HK-2 (cell line): Measurements from ENCODE around the gene EHMT1.
"Not testable (repeated sequence)": the region's sequence is repeated elsewhere in the genome, so short reads cannot be mapped to it uniquely, and the experiment has no call there.

Source experiments
- DNase-seq: peaks from one replicate; pipeline ENCODE4 v3.0.0-alpha.2; 2018; ENCODE audit not compliant: unreplicated experiment

Gene EHMT1

DNA sequence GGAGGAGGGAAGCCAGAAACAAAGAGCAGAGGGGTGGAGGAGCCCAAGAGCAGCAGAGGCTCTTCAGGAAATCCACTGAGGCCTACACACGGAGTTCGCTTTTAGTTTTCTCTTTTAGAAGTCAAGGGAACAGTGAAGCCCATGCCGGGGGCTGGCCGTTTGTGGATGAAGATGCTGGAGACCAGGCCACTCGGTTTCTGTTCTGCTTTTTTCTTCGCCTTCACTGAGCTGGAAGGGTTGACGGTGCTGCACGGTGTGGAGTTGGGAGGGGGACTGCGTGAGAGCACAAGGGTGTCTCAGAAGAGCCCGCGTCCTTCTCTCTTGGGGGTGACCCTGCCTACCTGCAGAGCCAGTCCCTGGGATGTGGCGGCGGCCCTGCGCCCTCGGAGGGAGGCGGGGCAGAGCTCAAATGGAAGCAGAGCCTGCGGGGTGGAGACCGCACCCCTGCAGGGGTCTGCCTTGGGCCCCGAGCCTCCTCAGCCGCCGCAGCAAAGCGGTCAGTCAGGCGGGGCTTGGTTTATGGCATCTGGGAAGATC is 190.3 kb downstream of the EHMT1 start:
- DNase-seq = no peak

DNA sequence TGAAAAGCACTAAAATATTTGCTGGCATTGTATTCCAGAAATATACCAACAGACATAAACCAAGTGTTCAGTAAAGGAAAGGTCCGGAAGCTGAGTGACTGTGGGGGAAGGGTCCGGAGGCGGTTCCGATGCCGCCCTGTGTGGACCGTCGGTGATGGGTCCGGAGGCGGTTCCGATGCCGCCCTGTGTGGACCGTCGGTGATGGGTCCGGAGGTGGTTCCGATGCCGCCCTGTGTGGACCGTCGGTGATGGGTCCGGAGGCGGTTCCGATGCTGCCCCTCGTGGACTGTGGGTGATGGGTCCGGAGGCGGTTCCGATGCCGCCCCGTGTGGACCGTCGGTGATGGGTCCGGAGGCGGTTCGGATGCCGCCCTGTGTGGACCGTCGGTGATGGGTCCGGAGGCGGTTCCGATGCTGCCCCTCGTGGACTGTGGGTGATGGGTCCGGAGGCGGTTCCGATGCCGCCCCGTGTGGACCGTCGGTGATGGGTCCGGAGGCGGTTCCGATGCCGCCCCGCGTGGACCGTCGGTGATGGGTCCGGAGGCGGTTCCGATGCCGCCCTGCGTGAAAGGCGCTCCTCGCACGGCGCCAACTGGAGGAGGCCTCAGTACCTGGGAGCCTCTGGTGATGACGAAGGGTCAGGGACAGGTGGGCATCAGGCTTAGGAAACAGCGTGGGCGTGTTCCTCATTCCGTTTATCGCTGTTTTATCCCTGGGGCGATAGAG is 191.1 kb downstream of the EHMT1 start:
- DNase-seq = not testable (repeated sequence)

DNA sequence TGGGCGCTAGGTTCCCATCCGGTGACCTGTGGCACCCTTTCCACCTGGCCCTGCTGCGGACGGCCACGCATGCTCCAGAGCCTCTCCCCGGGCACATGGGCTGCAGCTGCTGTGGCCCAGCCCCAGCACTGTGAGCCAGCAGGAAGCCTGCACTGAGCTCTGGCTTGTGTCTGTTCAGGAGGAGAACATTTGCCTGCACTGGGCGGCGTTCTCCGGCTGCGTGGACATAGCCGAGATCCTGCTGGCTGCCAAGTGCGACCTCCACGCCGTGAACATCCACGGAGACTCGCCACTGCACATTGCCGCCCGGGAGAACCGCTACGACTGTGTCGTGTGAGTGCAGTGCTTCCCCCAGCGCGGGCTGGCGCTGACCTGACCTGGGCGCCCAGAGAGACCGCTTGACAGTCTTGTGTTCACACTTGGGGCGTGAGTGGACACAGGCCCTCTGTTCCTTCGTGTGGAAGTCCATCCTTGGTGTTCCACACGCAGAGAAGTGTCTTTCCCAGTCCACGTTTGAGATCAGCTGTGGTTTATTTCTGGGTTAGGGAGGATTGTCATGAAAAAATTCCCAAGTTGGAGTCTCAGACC is 192.6 kb downstream of the EHMT1 start:
- DNase-seq = no peak

DNA sequence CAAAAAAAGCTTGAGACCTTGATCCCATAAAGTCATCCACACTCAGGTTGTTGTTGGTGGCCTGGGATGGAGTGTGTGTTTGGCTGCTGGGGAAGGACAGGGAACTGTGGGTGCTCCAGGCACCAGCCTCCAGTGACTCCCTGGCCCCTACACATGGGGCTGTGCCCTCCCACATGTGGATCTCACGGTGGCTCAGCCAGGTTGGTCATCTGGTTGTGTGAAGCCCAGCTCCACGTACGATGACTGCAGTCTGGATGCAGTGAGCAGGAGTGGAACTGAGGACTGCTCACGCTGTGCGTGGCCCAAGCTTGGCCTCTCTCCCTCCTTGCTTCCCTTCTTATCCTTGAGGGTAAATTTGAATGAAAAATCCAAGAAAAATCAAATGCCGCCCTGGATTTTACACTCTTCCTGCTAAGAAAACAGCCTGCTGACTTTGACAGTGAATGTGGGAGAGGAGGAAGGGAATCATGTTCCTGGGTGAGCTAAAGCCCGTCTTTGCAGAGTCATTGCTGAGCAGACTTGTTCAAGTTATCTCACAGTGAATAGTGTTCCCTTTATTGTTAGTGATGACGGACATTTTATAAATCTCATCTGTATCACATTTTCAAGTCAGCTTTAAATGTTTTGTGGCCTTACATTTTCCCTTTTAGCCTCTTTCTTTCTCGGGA is 193.7 kb downstream of the EHMT1 start:
- no peak for DNase-seq

DNA sequence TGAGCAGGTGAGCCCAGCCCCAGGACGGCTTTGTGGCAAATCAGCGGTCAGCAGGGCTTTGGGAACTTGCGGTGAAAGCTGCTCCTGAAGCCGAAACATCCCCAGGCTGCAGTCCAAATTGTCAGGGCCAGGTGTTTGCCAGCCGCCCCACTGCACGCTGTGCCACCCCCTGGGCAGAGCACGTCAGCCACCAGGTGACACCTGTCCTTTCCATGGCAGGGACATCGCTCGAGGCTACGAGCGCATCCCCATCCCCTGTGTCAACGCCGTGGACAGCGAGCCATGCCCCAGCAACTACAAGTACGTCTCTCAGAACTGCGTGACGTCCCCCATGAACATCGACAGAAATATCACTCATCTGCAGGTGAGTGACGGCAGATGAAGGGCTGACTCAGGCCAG is 194.4 kb downstream of the EHMT1 start:
- no peak for DNase-seq

DNA sequence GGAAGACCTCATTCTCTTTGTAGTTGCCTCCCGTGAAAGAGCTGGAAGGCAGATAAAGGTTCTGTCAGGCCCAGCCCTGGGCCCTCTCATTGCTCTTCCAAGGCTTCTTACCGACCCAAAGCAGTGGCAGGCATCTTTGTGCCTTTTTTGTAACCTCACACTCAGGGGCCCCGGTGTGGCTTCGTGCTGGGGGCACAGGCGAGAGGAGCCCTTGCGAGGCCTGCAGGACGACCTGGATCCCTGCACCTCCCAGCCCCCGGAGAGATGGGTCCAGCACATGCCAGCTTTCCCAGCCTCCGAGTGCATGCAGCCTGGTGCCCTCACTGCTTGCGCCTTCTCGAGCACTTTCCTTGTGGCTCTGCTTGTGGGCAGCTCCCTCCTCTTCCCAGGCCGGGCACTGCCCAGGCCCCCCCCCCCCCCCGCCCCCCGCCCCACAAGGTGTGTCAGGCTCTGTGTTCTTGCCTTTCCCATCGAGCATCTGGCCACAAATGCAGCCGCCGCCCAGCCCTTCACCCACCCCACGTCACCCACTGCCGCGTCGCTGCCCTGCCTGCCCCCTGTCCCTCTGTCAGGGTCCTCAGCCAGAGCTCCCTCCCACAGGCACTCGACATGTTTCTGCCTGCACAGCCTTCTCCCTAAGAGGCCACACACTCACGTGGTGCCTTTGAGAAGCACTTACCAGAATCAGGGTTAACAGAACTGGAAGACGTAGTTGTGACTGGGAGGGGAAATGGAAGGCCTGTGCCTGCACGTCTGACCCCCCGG is 195.0 kb downstream of the EHMT1 start:
- no peak for DNase-seq

DNA sequence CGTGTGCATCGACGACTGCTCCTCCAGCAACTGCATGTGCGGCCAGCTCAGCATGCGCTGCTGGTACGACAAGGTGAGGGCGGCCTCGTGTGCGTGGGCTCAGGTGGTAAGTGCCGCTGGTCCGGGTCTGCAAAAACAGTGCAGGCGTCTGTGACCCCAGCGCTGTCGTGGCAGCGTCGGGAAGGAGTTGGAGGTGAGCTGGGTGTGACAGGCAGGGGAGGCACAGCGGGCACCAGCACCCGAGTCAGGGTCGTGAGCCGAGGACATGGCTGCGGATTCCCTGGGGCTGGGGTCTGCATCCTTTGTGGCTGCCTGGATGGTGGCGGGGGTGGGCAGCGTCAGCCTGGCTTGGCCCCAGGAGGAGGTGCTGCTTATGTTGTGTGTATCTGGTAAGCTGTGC is 195.6 kb downstream of the EHMT1 start:
- no peak for DNase-seq

DNA sequence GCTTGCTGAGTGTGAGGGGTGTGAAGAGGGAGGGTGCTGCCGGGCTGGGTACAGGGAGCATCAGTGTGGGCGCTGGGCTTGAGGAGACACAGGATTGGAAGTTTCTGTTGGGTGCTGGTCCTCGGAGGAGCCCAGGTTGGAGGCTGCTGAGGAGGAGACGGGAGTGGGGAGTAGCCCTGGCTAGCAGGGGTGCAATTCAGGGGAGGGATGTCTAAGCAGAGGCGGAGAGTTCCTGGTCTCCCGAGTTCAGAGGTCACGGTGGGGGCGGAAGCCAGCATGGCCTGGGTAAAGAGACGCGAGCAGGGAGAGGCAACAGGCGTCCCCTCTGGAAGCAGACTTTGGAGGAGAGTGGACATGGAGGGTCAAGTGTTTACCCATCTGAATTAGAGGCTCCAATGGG is 196.0 kb downstream of the EHMT1 start:
- no peak for DNase-seq

DNA sequence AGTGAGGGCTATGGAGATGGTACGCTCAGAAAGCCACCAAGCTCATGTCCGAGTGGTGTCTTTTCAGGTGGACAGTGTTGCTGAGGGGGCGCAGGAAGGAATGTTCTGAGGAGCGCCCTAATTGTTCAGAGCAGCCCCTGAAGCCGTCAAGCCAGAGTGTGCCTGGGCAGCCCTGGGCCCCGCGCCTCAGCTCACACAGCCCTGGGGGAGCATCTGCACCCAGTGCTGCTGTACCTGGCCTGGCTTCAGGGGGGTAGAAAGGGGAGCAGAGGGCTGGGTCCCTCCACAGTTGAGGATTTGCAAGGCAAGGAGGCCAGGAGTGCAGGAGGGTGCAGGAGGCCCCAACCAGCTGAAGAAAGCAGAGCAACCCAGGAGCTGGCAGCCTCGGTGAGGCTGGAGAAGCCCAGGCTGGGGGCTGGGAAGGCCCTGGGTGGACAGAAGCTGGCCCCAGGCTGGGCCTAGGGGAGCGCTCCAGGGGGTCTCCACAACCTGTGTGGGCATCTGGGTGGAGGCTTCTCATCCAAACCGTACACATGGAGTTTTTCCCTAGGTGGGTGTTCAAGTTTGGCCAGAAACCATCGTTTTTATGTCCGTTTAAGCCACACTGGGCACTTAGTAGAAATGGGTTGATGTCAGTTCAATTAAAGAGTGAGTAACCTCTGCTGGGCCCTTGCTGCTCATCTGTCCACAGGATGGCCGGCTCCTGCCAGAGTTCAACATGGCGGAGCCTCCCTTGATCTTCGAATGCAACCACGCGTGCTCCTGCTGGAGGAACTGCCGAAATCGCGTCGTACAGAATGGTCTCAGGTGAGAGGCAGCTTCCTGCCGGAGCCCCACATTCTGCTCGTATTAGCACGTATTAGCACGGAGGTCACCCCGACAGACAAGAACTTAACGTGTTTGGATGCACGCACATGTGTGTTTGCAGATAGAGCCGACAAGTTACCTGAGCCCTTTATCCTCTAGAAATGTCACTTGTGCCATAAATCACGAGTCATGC is 196.8 kb downstream of the EHMT1 start:
- DNase-seq = no peak

DNA sequence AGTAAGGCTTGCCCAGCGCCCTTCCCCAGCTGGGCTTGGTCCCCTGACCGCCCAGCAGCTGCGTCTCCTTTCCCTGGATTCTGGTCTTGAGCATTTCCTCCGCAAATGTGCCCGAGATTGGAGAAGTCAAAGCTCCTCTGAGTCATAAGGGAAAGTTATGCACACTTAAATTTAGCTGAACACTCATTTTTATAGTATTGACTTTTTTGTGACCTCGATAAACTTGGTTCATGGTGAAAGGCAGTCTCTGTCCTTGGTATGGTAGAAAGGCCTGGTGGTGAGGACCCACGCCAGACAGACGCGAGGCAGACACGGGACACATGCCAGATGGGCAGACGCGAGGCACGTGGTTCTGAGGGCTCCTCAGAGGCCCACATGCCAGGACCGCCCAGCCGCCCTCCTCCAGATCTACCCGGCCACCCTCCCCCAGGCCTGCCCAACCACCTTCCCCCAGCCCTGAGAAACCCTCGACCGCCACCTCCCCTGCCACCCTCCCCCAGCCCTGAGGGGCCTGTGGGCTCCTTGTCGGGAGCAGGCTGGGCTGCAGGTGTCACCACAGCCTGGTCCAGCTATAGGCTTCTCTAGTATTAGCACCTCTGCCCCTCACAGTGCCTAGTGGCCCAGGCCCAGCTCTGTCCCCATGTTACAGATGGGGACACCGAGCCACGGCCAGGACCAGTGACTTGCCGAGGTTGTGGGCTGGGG is 197.9 kb downstream of the EHMT1 start:
- DNase-seq = no peak

DNA sequence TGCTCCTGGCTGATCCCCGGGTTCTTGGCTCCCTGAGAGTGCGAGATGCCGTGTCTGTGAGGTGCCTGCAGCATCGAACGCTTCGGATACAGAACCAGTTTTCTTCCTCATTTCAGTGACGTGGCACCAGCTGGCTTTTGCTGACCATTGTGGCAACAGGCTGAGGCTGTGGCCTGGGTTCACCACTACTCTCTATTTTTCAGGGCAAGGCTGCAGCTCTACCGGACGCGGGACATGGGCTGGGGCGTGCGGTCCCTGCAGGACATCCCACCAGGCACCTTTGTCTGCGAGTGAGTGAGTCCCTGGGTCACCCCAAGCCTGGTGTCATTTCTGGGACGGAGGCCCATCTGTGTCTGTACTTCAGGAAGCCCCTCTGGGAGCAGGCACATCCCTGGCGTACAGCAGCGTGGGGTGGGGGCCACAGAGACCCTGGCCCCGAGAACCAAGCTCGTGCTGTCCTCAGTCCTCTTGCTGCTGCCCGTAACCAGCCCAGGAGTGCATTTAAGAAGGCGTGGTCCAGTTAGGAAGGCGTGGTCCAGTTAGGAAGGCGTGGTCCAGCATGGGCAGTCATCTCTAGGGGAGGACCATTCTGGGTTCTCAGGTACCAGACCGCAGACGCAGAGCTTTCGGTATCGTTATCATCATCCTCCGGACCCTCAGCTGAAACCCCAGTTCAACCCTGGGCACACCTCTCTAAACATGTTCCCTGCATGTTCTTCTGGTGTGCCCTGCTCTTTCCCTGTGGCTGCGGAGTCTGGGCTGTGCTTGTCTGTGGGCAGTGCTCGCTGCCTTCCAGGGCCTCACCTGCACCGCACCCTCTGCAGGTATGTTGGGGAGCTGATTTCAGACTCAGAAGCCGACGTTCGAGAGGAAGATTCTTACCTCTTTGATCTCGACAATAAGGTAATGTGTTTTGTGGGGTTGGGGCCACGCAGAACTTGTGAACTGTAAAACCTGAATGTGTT is 198.7 kb downstream of the EHMT1 start:
- no peak for DNase-seq

DNA sequence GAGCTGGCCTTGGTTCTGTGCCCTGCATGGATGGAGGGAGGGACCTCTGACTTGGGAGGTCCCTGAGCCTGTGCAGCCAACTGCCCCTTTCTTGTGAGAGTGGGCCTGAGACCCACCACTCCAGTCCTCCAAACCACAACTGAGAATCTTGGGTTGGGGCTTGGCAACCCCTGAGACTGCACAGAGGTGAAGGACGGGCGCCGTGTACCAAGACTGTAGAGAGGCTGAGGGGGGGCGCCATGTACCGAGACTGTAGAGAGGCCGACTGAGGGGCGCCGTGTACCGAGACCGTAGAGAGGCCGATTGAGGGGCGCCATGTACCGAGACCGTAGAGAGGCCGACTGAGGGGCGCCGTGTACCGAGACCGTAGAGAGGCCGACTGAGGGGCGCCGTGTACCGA is 199.5 kb downstream of the EHMT1 start:
- DNase-seq = no peak

DNA sequence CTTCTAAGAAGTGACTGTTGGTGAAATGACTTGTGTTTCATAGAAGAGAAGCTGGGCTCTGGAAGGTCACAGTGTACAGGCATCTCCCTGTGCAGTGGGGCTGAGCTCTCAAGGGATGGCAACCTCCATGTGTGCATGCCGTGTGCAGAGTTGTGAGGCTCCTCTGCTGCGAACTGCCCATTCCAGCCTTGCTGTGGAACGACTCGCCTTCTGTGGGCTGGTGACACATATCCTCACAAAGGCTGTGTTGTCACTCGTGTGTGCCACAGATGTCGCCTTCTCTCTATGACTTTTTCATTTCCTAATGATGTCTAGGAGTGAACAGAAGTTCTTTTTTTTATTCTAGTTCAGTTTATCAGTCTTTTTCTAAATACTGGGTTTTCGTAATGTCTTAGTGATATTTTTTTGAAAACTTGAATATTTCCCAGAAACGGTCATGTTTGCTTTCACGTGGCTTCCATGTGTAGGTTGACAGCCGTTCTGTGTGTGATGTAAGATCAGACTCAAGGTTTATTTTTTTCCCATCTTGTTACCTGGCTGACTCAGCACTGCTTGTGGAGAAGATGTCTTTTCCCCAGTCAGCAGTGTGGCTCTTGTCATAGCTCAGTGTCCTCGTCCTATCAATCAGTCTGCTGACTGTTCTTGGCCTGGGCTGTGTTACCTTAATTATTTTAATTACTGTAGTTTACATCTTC is 201.5 kb downstream of the EHMT1 start:
- DNase-seq = no peak

DNA sequence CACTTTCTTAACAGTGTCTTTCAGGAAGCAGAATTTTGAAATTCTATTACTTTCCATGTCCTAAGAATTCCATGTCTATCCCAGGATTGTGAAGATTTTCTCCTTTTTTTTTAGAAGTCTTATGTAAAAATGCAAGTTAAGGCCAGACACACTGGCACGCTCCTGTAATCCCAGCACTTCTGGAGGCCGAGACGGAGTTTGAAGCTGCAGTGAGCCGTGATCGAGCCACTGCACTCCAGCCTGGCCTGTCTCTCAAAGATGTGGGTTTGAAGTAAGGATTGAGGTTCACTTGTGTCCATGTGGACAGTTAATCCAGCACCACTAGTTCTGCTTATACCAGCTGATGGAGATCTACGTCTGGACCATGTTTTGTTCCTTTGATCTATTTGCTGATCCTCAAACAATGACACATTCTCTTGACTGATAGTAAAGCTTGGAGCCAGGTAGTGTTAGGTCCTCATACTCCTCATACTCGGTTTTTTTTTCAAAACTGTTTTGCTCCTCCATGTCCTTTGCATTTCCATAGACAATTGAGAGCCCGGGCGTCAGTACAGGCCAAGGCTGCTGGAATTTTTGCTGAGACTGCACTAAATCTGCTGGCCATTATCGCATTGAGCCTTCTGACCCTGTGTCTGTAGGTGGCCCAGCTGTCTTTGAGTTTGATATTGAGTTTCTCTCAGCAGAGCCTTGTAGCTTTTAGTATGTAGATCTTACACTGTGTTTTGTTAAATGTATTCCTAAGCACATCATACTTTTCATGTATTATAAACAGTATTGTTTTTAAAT is 205.4 kb downstream of the EHMT1 start:
- no peak for DNase-seq

DNA sequence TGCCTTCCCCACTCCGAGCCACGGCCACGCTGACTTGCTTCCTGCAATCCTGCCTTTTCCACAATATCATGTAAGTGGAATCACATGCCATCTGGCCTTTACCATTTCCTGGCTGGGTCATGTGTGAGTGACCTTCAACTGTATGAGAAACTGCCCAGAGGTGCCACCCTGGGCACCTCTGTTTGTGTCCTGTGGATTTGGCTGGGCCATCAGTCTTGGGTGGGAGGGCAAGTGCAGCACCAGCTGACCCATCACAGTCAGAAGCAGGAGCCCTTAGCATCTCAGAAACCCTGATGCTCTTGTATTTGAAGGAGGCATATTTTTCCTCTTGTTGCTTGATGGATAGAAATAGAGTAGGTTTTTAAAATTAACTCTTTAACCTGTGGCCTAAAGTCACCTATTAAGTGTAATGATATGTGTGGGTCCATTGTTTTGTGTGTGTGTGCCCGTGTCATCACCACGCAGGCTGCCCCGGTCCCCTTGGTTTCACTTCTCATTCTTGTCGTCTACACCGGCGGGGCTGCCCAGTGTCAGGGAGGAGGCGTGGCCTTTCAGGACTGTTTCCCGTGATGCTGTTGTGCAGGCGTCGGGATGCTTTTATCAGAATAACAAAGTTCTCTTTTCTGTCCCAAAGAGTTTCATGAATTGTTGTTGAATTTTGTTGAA is 206.7 kb downstream of the EHMT1 start:
- no peak for DNase-seq

DNA sequence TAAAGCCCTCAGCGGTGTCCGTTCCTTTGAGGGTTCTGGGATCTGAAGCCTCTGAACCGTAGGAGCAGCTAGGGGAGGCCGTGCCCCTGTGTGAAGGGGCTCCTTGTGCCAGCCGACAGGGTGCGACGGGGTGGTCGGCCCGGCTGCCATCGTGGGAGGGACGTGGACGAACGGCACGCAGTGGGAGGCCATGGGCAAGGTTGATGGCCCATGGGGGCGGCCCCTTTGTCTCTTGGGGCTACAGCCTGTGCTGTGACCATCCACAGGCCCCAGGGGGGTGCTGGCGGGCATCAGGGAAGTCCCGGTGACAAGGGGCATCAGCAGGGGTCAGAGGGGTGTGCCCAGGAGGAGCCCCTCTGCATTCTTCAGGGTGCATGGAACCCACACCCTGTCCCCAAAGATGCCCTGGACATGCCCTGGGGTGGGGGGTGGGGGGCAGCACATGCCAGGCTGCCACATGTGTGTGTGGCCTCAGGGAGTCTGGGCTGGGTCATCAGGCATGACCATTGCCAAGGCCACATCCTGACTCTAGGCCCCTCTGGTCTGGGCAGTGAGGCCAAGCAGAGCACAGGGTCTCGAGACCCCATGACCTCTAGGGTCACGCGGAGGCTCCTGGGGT is 209.2 kb downstream of the EHMT1 start:
- no peak for DNase-seq
